Progenitor cell of endocrine pancreas (in vitro differentiated cells): Measurements from ENCODE around the gene PUDP. TPM values are rescaled to one million over a fixed set of nuclear protein-coding genes. Genes with fewer than 3 reads are reported as not detected.

Experiments used
- DNase-seq: peaks from one replicate; pipeline ENCODE4 v3.0.0; 2021; ENCODE audit warnings: low spot score; ENCODE audit not compliant: unreplicated experiment
- H3K27ac Mint-ChIP-seq: 2 replicates; pipeline ENCODE4 v1.8.0; 2021; ENCODE audit warnings: mild to moderate bottlenecking, moderate library complexity, mixed read lengths
- H3K27me3 Mint-ChIP-seq: 2 replicates; pipeline ENCODE4 v1.8.0; 2021; ENCODE audit warnings: mixed read lengths
- H3K36me3 Mint-ChIP-seq: 2 replicates; pipeline ENCODE4 v1.8.0; 2022; ENCODE audit warnings: mixed read lengths; ENCODE audit not compliant: insufficient read depth
- H3K4me1 Mint-ChIP-seq: 2 replicates; pipeline ENCODE4 v1.8.0; 2021; ENCODE audit warnings: low read depth, mixed read lengths
- H3K4me3 Mint-ChIP-seq: 2 replicates; pipeline ENCODE4 v1.8.0; 2021; ENCODE audit warnings: low read depth, mild to moderate bottlenecking, moderate library complexity, mixed read lengths
- H3K9me3 Mint-ChIP-seq: 2 replicates; pipeline ENCODE4 v1.8.0; 2021; ENCODE audit warnings: low read depth, mixed read lengths
- total RNA-seq: library from RNA; stranded (reverse); gene quantifications from 2 replicates; pipeline ENCODE4 v1.2.1, GENCODE V29; 2021
- TF ChIP-seq, protein P1 (sequence below): fragments of 200-600 bp; sonication (generic); IDR thresholded peaks from one replicate; pipeline ENCODE4 v1.5.0; 2021; ENCODE audit warnings: antibody characterized with exemption, mild to moderate bottlenecking; ENCODE audit not compliant: unreplicated experiment

The PUDP gene
- total RNA-seq, 1 donor from 2014 or later: 59.9 TPM

DNA sequence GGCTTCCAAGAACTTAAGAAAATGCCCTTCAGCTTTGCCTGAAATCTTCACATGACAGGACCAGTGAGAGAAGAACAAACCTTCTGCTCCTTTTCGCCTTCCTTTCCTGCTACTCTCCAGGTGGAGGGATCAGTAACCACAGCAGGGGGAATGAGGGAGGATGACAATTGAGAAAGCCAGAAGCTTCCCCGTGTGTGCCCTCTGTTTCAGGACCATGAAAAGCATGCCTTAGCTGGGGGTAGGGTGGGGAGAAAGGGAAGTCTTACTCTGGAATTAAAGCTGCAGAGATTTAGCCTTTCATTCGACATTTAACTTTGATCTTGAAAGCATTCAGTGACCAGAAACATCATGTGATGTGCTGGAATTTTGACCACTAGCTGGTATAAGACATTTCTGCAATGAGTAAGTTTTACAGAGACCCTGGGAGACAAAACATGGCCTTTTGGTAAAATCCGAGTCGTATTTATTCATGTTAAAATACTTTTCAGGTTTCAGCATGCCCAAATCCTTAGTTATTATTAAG lies 10.6 kb upstream of the PUDP start:
- TF ChIP-seq, protein P1, sequence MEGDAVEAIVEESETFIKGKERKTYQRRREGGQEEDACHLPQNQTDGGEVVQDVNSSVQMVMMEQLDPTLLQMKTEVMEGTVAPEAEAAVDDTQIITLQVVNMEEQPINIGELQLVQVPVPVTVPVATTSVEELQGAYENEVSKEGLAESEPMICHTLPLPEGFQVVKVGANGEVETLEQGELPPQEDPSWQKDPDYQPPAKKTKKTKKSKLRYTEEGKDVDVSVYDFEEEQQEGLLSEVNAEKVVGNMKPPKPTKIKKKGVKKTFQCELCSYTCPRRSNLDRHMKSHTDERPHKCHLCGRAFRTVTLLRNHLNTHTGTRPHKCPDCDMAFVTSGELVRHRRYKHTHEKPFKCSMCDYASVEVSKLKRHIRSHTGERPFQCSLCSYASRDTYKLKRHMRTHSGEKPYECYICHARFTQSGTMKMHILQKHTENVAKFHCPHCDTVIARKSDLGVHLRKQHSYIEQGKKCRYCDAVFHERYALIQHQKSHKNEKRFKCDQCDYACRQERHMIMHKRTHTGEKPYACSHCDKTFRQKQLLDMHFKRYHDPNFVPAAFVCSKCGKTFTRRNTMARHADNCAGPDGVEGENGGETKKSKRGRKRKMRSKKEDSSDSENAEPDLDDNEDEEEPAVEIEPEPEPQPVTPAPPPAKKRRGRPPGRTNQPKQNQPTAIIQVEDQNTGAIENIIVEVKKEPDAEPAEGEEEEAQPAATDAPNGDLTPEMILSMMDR: no peak
- Mint-ChIP-seq H3K4me3 (no peak overlapping the region), H3K27ac (no peak overlapping the region), H3K4me1 (peaks cover 13% of the 10 kb centered on the region), H3K9me3 (no peaks in the 10 kb centered on the region), H3K27me3 (no peaks in the 10 kb centered on the region), H3K36me3 (no peaks in the 10 kb centered on the region)
- no peak for DNase-seq

DNA sequence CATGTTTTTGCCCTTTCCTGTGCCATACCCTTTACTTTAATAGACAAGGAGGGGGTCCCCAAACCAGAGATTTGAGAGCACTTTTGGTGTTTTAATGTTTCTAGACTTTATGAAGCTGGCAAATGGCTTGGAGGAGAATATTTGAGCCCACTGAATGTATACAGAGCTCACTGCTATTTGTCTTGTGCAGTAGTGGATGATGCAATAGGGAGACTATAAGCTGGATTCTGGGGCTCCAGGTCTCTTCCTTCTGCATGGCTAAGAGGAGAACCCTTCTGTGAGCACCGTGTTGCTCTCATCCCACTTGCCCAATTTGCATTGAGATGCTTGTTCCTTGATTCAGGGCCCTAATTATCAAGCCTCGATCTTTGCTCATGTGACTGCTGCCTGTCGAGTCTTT lies 8.9 kb upstream of the PUDP start:
- Mint-ChIP-seq H3K4me1 (peaks cover 13% of the 10 kb centered on the region), H3K9me3 (no peaks in the 10 kb centered on the region), H3K4me3 (no peak overlapping the region), H3K27ac (no peak overlapping the region), H3K36me3 (no peaks in the 10 kb centered on the region), H3K27me3 (no peaks in the 10 kb centered on the region)
- TF ChIP-seq, protein P1: no peak
- DNase-seq: no peak

DNA sequence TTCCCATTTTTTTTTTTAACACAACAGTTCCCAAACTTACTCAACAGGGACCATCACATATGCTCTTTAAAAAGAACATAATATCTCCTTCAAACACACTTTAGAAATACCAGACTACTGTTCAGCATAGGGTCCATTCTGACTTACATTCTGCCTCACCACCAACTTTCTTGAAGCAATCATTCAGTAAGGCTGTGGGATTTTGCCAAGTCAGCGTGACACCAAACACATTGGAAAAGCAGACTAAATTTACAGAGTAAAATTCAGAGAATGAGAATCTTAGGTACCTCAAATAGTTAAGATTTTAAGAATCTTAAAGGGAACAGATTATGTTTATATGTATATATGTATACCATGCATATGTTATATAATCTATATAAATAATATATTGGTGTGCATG lies 7.2 kb upstream of the PUDP start:
- Mint-ChIP-seq H3K4me1 (peaks cover 13% of the 10 kb centered on the region), H3K27ac (no peak overlapping the region), H3K4me3 (no peak overlapping the region), H3K9me3 (no peaks in the 10 kb centered on the region), H3K36me3 (no peaks in the 10 kb centered on the region), H3K27me3 (no peaks in the 10 kb centered on the region)
- TF ChIP-seq, protein P1: no peak
- no peak for DNase-seq

DNA sequence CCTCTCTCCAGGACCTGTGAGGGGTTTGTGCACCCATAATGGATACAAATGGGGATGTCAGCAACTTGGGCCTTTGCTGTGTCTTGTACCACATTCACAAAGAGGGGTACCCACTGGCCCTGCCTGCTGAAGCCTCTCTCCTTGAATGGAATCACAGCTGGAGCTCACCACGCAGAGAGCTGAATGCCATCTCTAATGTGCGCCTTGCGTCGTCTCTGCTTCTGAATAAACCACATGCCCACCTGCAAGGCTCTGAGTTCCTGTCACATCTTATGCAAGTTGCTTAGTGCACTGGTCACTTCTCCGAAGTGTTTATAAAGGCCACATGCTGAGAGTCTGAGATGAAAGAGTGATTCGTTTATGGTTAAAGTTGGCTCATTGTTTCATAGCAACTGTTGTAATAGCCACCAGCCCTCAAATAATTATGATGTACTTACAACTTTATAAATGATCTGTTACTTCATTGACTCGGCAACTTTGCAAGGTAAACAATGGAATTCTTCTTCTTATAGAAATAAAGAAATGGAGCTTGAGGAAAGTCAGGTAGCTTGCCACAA lies 6.2 kb upstream of the PUDP start:
- no peak overlapping the region for H3K4me3 Mint-ChIP-seq
- DNase-seq: no peak
- H3K4me1 Mint-ChIP-seq: peaks cover 13% of the 10 kb centered on the region
- H3K36me3 Mint-ChIP-seq: no peaks in the 10 kb centered on the region
- no peaks in the 10 kb centered on the region for H3K9me3 Mint-ChIP-seq
- no peaks in the 10 kb centered on the region for H3K27me3 Mint-ChIP-seq
- TF ChIP-seq, protein P1: no peak
- H3K27ac Mint-ChIP-seq: peak overlapping the region; percentile 75

DNA sequence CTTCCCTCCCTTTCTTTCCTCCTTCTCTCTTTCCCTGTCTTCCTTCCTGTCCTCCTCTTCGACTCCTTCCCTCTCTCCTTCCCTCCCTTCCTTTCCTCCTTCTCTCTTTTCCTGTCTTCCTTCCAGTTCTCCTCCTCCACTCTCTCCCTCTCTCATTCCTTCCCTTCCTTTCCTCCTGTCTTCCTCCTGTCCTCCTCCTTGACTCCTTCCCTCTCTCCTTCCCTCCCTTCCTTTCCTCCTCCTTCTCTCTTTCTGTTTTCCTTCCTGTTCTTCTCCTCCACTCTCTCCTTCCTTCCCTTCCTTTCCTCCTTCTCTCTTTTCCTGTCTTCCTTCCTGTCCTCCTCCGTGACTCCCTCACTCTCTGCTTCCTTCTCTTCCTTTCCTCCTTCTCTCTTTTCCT lies 5.3 kb upstream of the PUDP start:
- peaks cover 9% of the 10 kb centered on the region for H3K4me1 Mint-ChIP-seq
- H3K36me3 Mint-ChIP-seq: no peaks in the 10 kb centered on the region
- H3K9me3 Mint-ChIP-seq: no peaks in the 10 kb centered on the region
- no peak overlapping the region for H3K4me3 Mint-ChIP-seq
- no peak for DNase-seq
- no peaks in the 10 kb centered on the region for H3K27me3 Mint-ChIP-seq
- H3K27ac Mint-ChIP-seq: no peak overlapping the region
- TF ChIP-seq, protein P1: no peak
